Lung (tissue), 12 donors: Measurements from ENCODE around the gene SPRY1. TPM values are rescaled to one million over a fixed set of nuclear protein-coding genes. Genes with fewer than 3 reads are reported as not detected.

Experiments
- ATAC-seq: fragments of 200-7000 bp; cut with Tn5 transposase; one replicate; pipeline ENCODE4 v1.9.1; 2020; ENCODE audit warnings: moderate number of reproducible peaks; ENCODE audit not compliant: insufficient read depth, low FRiP score
- DNase-seq, 3 donors: peaks; one replicate each; pipeline ENCODE4 v3.0.0-alpha.2; 2013 to 2017
- H3K27ac ChIP-seq, 2 donors: one replicate each; pipeline ENCODE4 v1.5.1; 2013; ENCODE audit warnings: mild to moderate bottlenecking in 2 of 2, moderate library complexity in 2 of 2, control low read depth in 1 of 2, inconsistent platforms in 1 of 2, low read depth in 1 of 2, low read length in 1 of 2
- H3K27me3 ChIP-seq, 3 donors: one replicate each; pipeline ENCODE4 v1.5.1; 2013; ENCODE audit warnings: low read length in 2 of 3; ENCODE audit not compliant: control insufficient read depth in 3 of 3, insufficient read depth in 3 of 3
- H3K36me3 ChIP-seq, 4 donors: one replicate each; pipeline ENCODE4 v1.5.1; 2013; ENCODE audit warnings: low read length in 4 of 4, mild to moderate bottlenecking in 1 of 4, moderate library complexity in 1 of 4; ENCODE audit not compliant: control insufficient read depth in 4 of 4, insufficient read depth in 4 of 4
- H3K4me1 ChIP-seq, 5 donors: one replicate each; pipeline ENCODE4 v1.5.1; 2013; ENCODE audit warnings: low read length in 5 of 5, mild to moderate bottlenecking in 2 of 5, moderate library complexity in 1 of 5; ENCODE audit not compliant: control insufficient read depth in 5 of 5, insufficient read depth in 5 of 5
- H3K4me3 ChIP-seq: one replicate; pipeline ENCODE4 v1.5.1; 2013; ENCODE audit warnings: mild to moderate bottlenecking, control low read depth, moderate library complexity
- H3K9ac ChIP-seq, 2 donors: one replicate each; pipeline ENCODE4 v1.5.1; 2013; ENCODE audit warnings: low read length in 2 of 2, control low read depth in 1 of 2; ENCODE audit not compliant: insufficient read depth in 1 of 2
- H3K9me3 ChIP-seq, 4 donors: one replicate each; pipeline ENCODE4 v1.5.1; 2013; ENCODE audit warnings: low read length in 3 of 4, mild to moderate bottlenecking in 1 of 4, moderate library complexity in 1 of 4; ENCODE audit not compliant: control insufficient read depth in 4 of 4, insufficient read depth in 3 of 4
- CTCF ChIP-seq: IDR thresholded peaks from 2 replicates; pipeline ENCODE4 v1.5.1; 2012; ENCODE audit warnings: mild to moderate bottlenecking; ENCODE audit errors: control extremely low read depth, extremely low read depth
- WGBS, 2 donors: extraction: QIAGEN DNeasy Blood & Tissue Kit; methylation state at CpG; one replicate each; pipeline ENCODE4 v1.1.7; 2013; 5-methylcytosine and 5-hydroxymethylcytosine counted together
- polyA plus RNA-seq, 2 donors: library from polyadenylated mRNA; stranded (reverse); fragments of 200-250 nt; gene quantifications; one replicate each; pipeline ENCODE4 v1.2.1, GENCODE V29; 2013
- total RNA-seq, 2 donors: library from RNA; depleted of rRNA in 1 of 2; stranded (reverse); fragments of >200 nt in 1 of 2; gene quantifications; one replicate each; pipeline ENCODE4 v1.2.1, GENCODE V29; 2014 to 2021
- donor health status: control.
- donor health status: control.
- donor health status: Bipolar disorder and iron deficiency.
- donor health status: healthy.
- donor health status: DM: yes; HTN: yes; CAD: no.

SPRY1 gene
- total and polyA plus RNA-seq, 4 donors, result 35.3 to 139 (median 73.6) TPM

GRCh38 chr4:123363729-123364128 is 32.9 kb upstream of the SPRY1 start:
- TF ChIP-seq CTCF, result no peak
- Histone ChIP-seq H3K27ac (no peak overlapping the region), H3K4me1 (peaks cover 0 to 3% (median 0%) of the 10 kb centered on the region in 5 donors), H3K36me3 (no peaks in the 10 kb centered on the region), H3K4me3 (no peak overlapping the region), H3K27me3 (no peaks in the 10 kb centered on the region), H3K9ac (no peak overlapping the region), H3K9me3 (peaks cover 0 to 4% (median 0%) of the 10 kb centered on the region in 4 donors)
- ATAC-seq (no peak), DNase-seq (no peak)
- WGBS, 2 donors, result 89 to 94% methylated on average over 2 of the region's 2 CpGs

GRCh38 chr4:123364906-123365305 is 31.7 kb upstream of the SPRY1 start:
- DNase-seq (no peak), ATAC-seq (no peak)
- Histone ChIP-seq H3K27ac (no peak overlapping the region), H3K36me3 (no peaks in the 10 kb centered on the region), H3K4me3 (no peak overlapping the region), H3K27me3 (no peaks in the 10 kb centered on the region), H3K9ac (no peak overlapping the region), H3K9me3 (peaks cover 0 to 4% (median 0%) of the 10 kb centered on the region in 4 donors), H3K4me1 (peaks cover 0 to 3% (median 0%) of the 10 kb centered on the region in 5 donors)
- TF ChIP-seq CTCF, result no peak
- 90 to 94% methylated on average over 3 of the region's 3 CpGs for WGBS, 2 donors

- Histone ChIP-seq H3K9ac (no peak overlapping the region), H3K27me3 (no peaks in the 10 kb centered on the region), H3K9me3 (peaks cover 0 to 4% (median 0%) of the 10 kb centered on the region in 4 donors), H3K27ac (no peak overlapping the region), H3K4me3 (no peak overlapping the region), H3K4me1 (peaks cover 0 to 3% (median 0%) of the 10 kb centered on the region in 5 donors), H3K36me3 (no peaks in the 10 kb centered on the region)
- no peak for ATAC-seq
- 84 to 92% methylated on average over 1 of the region's 1 CpG for WGBS, 2 donors
- no peak for TF ChIP-seq CTCF
- no peak for DNase-seq
Measured at GRCh38 chr4:123365412-123365811, 31.2 kb upstream of the SPRY1 start.

- no peak for DNase-seq
- H3K4me1 ChIP-seq, result peaks cover 0 to 3% (median 0%) of the 10 kb centered on the region in 5 donors
- H3K9ac ChIP-seq, result no peak overlapping the region
- H3K27ac ChIP-seq, result no peak overlapping the region
- no peak for TF ChIP-seq CTCF
- no peaks in the 10 kb centered on the region for H3K36me3 ChIP-seq
- H3K4me3 ChIP-seq, result no peak overlapping the region
- no peak for ATAC-seq
- no peaks in the 10 kb centered on the region for H3K27me3 ChIP-seq
- peaks cover 0 to 4% (median 0%) of the 10 kb centered on the region in 4 donors for H3K9me3 ChIP-seq
- 87 to 88% methylated on average over 6 of the region's 6 CpGs for WGBS, 2 donors
Measured at GRCh38 chr4:123366144-123366748, 30.3 kb upstream of the SPRY1 start.
